ENCODE data around the gene AOPEP.

Gene AOPEP

DNA sequence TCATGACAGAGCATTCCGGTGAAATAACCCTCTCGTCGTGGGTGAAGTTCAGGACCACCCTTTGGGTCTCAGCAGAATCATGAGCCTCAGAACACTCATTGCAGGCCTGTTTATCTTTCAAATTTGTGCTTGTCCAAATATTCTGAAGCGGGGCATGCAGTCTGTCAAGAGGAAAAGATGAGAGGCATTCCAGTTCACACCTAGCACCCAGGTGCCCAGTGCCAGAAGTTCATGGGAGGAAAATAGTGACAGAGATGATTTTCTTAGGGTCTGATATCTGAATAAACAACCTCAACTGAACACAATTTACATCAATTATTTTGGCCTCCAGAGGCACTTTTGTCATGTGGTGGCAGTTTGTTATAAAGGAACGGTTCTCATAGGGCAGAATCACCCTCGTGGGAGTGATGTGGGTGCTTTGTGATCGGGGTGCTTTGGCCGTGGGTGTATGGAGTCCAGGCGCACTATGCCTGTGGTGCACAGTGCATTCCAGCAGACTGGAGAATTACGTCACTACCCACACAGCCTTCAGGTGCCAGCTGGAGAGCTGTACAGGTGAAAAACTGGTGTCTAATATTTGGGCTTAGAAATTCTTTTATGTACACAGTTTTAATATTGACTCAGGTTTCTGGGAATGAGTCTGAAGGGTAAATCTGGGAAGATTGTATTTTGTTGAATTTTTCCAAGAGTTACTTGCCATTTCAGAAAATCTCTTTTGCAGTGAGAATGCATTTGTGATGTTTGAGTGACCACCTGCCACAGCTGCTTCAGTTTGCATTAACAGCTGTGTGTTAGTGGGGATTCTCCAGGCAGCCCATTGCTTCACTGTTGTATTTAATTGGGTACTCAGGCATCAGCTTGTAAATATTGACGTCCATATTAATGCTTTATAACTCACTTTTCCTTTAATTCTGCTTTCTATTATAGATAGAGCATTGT lies 301.7 kb downstream of the AOPEP start:
- Histone ChIP-seq H3K4me1 (ENCODE audit: low read length) (peaks cover 25% of the 10 kb centered on the region), H3K27me3 (replicated peaks; ENCODE audit: insufficient read depth, low read length) (no peaks in the 10 kb centered on the region), H3K9me2 (replicated peaks; ENCODE audit: insufficient read depth, low read length) (no peaks in the 10 kb centered on the region), H3K27ac (ENCODE audit: low read length) (no peak overlapping the region), H4K20me1 (ENCODE audit: insufficient read depth, low read length) (no peaks in the 10 kb centered on the region), H3K9me3 (replicated peaks; ENCODE audit: insufficient read depth, low read length) (no peaks in the 10 kb centered on the region), H3K4me3 (ENCODE audit: low read length) (no peak overlapping the region), H3K4me2 (ENCODE audit: low read depth, low read length) (no peak overlapping the region), H2AFZ (ENCODE audit: low read length) (no peak overlapping the region), H3K79me2 (ENCODE audit: low read length) (peaks cover 5% of the 10 kb centered on the region; the same call in 1 of the 2 replicates), H3K36me3 (replicated peaks; ENCODE audit: insufficient read depth, low read length) (no peaks in the 10 kb centered on the region), H3F3A (ENCODE audit: insufficient read depth, low read length) (peaks cover 14% of the 10 kb centered on the region), H3K9ac (ENCODE audit: low read length) (no peak overlapping the region)
- no peak for TF ChIP-seq EZH2phosphoT487 (IDR thresholded peaks at IDR 0.05; ENCODE audit: low read length)
- no peak for TF ChIP-seq EZH2 (optimal IDR thresholded peaks at IDR 0.05; ENCODE audit: low read depth, low read length)
- DNase-seq, result no peak

DNA sequence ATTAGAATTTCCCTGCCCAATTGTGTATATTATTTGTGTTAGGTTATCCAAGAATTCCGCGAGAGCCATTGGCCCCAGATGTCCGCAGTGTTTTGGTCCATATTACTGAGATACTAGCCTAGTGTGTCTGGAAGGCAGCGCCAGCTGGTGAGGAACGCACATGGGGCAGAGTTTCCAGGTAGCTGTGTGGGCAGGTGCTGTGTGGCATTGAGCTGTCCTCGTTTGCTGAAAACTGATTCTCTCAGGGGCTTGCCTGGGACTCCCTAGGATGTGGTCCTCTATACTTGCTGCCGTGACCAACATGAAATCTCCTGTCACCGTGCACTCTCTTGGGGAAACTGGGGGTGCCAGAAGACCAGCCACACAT lies 302.3 kb downstream of the AOPEP start:
- TF ChIP-seq EZH2phosphoT487 (IDR thresholded peaks at IDR 0.05; ENCODE audit: low read length) (no peak), EZH2 (optimal IDR thresholded peaks at IDR 0.05; ENCODE audit: low read depth, low read length) (no peak), CTCF (IDR thresholded peaks at IDR 0.05; ENCODE audit: low read length) (no peak)
- Histone ChIP-seq H3K4me1 (ENCODE audit: low read length) (peaks cover 27% of the 10 kb centered on the region), H3K9ac (ENCODE audit: low read length) (no peak overlapping the region), H4K20me1 (ENCODE audit: insufficient read depth, low read length) (no peaks in the 10 kb centered on the region), H3F3A (ENCODE audit: insufficient read depth, low read length) (peaks cover 14% of the 10 kb centered on the region), H3K36me3 (replicated peaks; ENCODE audit: insufficient read depth, low read length) (no peaks in the 10 kb centered on the region), H3K27me3 (replicated peaks; ENCODE audit: insufficient read depth, low read length) (no peaks in the 10 kb centered on the region), H3K27ac (ENCODE audit: low read length) (no peak overlapping the region), H3K9me2 (replicated peaks; ENCODE audit: insufficient read depth, low read length) (no peaks in the 10 kb centered on the region), H3K79me2 (ENCODE audit: low read length) (peaks cover 7% of the 10 kb centered on the region; the same call in 1 of the 2 replicates), H2AFZ (ENCODE audit: low read length) (no peak overlapping the region), H3K4me2 (ENCODE audit: low read depth, low read length) (no peak overlapping the region), H3K4me3 (ENCODE audit: low read length) (no peak overlapping the region), H3K9me3 (replicated peaks; ENCODE audit: insufficient read depth, low read length) (no peaks in the 10 kb centered on the region)
- DNase-seq, result no peak

- no peaks in the 10 kb centered on the region for H3K27me3 ChIP-seq (replicated peaks; ENCODE audit: insufficient read depth, low read length)
- H3K79me2 ChIP-seq (ENCODE audit: low read length), result peaks cover 7% of the 10 kb centered on the region; the same call in 1 of the 2 replicates
- H2AFZ ChIP-seq (ENCODE audit: low read length), result no peak overlapping the region
Observed at GRCh38 chr9:95029288-95029687, 302.8 kb downstream of the AOPEP start.

More at GRCh38 chr9:95029288-95029687, 302.8 kb downstream of the AOPEP start:
- no peak overlapping the region for H3K9ac ChIP-seq (ENCODE audit: low read length)
- H3K4me1 ChIP-seq (ENCODE audit: low read length), result peaks cover 27% of the 10 kb centered on the region
- H4K20me1 ChIP-seq (ENCODE audit: insufficient read depth, low read length), result no peaks in the 10 kb centered on the region
- no peaks in the 10 kb centered on the region for H3K9me3 ChIP-seq (replicated peaks; ENCODE audit: insufficient read depth, low read length)
- no peak for DNase-seq
- H3K4me2 ChIP-seq (ENCODE audit: low read depth, low read length), result no peak overlapping the region
- H3K4me3 ChIP-seq (ENCODE audit: low read length), result no peak overlapping the region
- H3K27ac ChIP-seq (ENCODE audit: low read length), result no peak overlapping the region
- TF ChIP-seq EZH2 (optimal IDR thresholded peaks at IDR 0.05; ENCODE audit: low read depth, low read length) (no peak), CTCF (IDR thresholded peaks at IDR 0.05; ENCODE audit: low read length) (no peak), EZH2phosphoT487 (IDR thresholded peaks at IDR 0.05; ENCODE audit: low read length) (no peak)
- H3F3A ChIP-seq (ENCODE audit: insufficient read depth, low read length), result peaks cover 14% of the 10 kb centered on the region
- H3K9me2 ChIP-seq (replicated peaks; ENCODE audit: insufficient read depth, low read length), result no peaks in the 10 kb centered on the region
- no peaks in the 10 kb centered on the region for H3K36me3 ChIP-seq (replicated peaks; ENCODE audit: insufficient read depth, low read length)

Data from MM.1S (cell line).